ENCODE data around the gene PCBD1.

Gene PCBD1

GRCh38 chr10:70890917-70891431 lies 2.6 kb upstream of the PCBD1 start:
- no peak for TF ChIP-seq CTCF (IDR thresholded peaks at IDR 0.05; ENCODE audit: low read depth, low read length)
- no peak overlapping the region for H3K4me3 ChIP-seq (ENCODE audit: low read depth, low read length)

GRCh38 chr10:70889291-70889690 lies 926 bp upstream of the PCBD1 start:
- H3K4me3 ChIP-seq (ENCODE audit: low read depth, low read length): no peak overlapping the region
- TF ChIP-seq CTCF (IDR thresholded peaks at IDR 0.05; ENCODE audit: low read depth, low read length): no peak

- H3K4me3 ChIP-seq (ENCODE audit: low read depth, low read length): peak overlapping the region; percentile 70
- no peak for TF ChIP-seq CTCF (IDR thresholded peaks at IDR 0.05; ENCODE audit: low read depth, low read length)
Observed at GRCh38 chr10:70886921-70887665, 1.3 kb downstream of the PCBD1 start.

- no peak for TF ChIP-seq CTCF (IDR thresholded peaks at IDR 0.05; ENCODE audit: low read depth, low read length)
- no peak overlapping the region for H3K4me3 ChIP-seq (ENCODE audit: low read depth, low read length)
Observed at GRCh38 chr10:70885931-70886903, 2.1 kb downstream of the PCBD1 start.

GRCh38 chr10:70885481-70885880 lies 2.9 kb downstream of the PCBD1 start:
- no peak overlapping the region for H3K4me3 ChIP-seq (ENCODE audit: low read depth, low read length)
- no peak for TF ChIP-seq CTCF (IDR thresholded peaks at IDR 0.05; ENCODE audit: low read depth, low read length)

- no peak overlapping the region for H3K4me3 ChIP-seq (ENCODE audit: low read depth, low read length)
- no peak for TF ChIP-seq CTCF (IDR thresholded peaks at IDR 0.05; ENCODE audit: low read depth, low read length)
Observed at GRCh38 chr10:70884741-70885140, 3.6 kb downstream of the PCBD1 start.
